Activated effector memory CD4-positive, alpha-beta T cell treated with anti-CD3 and anti-CD28 coated beads, Interleukin-2, amount 50 U/mL, for 16 hours (primary cell): ENCODE results near the gene DCDC2.
"Not testable (repeated sequence)": the region's sequence is repeated elsewhere in the genome, so short reads cannot be mapped to it uniquely, and the experiment has no call there.

Experiments used
- DNase-seq: peaks from one replicate; pipeline ENCODE4 v3.0.0-alpha.2; 2020

Gene DCDC2

DNA sequence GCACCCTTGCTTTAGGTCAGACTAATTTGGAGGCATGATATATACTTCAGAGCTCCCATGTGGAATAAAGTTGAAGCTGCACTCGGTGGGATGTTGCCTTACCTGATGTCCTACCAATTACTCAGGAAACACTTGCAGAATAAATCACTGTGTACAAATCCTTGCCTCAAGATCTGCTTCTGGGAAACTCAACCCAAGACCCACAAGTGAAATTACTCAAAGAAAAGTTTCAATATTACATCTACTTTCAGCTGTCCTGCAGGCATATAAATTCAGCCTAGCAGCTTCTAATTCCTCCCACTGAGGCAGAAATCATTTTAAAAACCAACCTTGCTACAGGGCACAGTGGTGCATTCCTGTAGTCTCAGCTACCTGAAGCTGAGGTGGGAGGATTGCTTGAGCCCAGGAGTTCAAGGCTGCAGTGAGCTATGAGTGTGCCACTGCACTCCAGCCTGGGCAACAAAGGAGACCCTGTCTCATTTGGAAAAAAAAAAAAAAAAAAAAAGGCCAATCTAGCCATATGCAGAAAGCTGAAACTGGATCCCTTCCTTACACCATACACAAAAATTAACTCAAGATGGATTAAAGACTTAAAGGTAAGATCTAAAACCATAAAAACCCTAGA lies 20.7 kb upstream of the DCDC2 start:
- no peak for DNase-seq

- no peak for DNase-seq
Measured at GRCh38 chr6:24376871-24377270, 19.0 kb upstream of the DCDC2 start.

- no peak for DNase-seq
Measured at GRCh38 chr6:24374612-24375011, 16.8 kb upstream of the DCDC2 start.

DNA sequence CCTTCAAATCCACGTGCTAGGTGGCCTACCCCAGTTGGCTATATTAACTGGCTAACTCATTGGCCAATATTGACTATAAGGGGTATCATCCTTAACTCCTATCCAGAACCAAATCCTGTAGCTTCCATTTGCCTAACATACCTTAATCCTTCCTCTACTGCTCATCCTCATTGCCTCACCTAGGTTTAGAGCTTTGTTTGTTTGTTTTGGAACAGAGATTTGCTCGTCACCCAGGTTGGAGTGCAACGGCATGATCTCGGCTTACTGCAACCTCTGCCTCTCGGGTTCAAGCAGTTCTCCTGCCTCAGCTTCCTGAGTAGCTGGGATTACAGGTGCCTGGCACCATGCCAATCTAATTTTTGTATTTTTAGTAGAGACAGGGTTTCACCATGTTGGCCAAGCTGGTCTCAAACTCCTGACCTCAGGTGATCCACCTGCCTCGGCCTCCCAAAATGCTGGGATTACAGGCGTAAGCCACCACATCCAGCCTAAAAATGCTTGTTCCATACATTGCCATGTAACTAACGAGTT lies 7.3 kb upstream of the DCDC2 start:
- DNase-seq: not testable (repeated sequence)

GRCh38 chr6:24362363-24362762 lies 4.5 kb upstream of the DCDC2 start:
- DNase-seq: not testable (repeated sequence)

DNA sequence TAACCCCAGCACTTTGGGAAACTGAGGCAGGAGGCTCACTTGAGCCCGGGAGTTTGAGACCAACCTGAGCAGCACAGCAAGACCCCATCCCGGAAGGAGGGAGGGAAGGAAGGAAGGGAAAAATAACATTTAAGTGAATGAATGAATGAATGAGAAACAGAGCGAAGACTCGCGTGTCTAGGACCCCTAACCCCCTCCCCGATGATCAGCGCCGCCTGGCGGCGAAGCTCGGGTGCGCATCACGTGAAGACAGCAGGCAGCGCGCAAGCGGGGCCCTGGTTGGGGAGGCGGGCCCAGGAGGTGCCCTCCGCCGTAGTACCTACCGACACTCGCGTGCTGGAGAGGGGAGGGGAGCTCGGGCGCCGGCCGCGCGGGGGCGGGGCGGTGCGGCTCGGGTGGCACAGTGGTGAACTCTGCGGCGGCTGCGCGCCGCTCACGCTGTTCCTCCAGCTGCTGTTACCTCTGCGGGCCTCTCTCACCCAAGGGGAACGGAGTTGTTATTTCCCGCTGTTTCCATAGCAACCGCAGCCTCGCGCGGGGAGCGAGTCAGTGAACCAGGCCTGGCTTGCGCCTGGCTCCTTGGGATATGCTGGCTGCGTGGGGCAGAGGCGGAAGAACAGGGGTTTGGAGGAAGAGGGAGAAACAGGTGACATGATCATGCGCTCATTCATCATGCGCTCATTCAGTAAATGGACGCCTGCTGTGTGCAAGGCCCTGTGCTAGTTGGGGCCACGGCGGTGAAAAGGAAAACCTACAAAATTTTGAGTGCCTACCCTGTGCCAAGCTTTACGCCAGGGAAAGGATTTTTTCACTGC lies 2.0 kb upstream of the DCDC2 start:
- peak; percentile 92 for DNase-seq

- DNase-seq: no peak
Measured at GRCh38 chr6:24358219-24358821, 461 bp upstream of the DCDC2 start.

GRCh38 chr6:24356310-24356973 lies 1.4 kb downstream of the DCDC2 start:
- DNase-seq: no peak

DNA sequence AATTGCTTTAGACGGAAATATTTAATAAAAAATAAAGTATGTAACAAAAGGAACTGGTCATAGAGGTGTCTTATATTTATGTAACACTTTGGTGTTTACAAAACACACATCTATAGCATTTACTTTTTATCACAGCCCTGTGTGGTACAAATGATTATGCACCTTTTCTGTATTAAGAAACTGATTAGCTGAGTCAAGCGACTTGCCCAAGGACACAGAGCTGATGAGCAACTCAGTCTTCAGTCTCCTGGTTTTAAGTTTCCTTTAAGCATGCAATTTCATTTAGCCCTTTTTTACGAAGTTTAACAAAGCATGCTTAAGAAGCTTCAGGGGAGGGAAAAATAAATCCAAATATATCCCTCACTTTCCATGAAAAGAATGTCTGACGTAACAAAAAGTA lies 2.5 kb downstream of the DCDC2 start:
- no peak for DNase-seq

DNA sequence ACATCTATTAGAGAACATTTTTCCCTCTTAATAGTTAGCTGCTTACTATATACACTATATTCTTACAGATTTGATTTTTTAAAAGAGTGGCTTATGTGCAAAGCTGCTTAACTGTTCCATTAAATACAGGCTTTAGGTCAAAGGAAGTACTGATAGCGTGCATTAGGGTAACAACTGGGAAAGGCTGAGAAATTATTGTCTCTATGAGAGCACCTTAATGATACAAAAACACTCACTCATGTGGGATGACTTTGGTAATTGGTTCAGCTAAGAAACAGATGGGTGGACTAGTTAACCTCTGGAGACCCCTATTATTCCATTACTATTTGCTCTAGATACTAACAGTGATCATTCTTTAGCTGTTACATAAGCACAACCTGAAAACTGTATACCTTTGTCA lies 4.0 kb downstream of the DCDC2 start:
- no peak for DNase-seq

DNA sequence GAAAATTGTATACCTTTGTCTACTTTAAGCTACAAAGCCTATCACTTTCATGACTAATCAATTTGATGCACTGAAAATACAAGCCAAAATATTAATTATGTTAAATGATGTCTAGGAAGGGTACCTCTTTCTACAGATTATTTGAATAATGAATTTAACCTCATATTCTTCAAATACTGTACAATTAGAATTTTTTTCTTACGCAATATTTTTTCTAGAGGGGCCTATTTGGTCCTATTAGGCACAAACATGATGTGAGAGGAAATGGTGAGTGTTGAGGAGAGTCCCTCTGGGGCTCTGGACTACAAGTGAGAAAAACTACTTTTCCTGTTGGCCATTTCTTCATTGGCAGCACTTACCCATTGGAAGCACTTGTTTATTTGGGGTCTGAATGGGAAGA lies 5.4 kb downstream of the DCDC2 start:
- no peak for DNase-seq

GRCh38 chr6:24344976-24345375 lies 12.9 kb downstream of the DCDC2 start:
- DNase-seq: no peak

DNA sequence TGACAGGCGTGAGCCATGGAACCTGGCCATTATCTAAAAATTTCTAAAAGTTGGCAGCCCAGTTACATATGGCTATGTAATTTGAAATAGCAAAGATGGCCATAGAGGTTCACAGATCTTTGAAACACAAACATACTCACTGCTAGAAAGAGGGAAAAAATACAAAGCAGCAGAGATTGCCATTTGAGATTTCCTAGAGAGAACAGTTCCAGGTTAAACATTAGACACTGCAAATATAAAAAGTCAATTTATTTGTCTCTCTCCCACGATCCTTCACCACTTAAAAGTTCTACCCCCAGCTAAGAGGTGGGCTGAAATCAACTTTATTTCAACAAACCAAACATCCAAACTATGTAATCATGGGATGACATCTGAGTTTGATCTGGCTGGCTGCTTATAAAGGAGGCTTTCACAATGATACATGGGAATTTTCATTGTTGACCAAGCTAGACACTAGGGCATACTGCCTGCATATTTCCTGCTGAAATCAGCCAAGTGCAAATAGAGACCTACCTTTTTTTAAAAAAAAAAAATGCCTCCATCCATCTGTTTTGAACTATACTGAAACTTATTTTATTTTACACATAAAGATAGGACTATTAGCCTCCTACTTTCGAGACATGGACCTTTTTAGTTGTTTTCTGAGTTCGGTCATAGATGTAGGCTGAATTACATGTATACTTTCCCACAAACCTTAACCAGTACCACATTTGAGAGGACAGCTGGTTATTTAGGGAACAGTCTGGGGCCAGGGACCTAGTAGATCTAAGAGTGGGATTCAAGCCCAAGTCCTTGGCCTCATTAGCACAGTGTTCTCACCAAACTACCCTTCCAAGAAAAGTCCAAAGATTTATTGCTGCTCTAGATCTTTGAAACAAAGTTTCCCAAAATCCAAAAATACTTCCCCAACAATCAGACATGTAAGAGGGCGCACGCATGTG lies 16.6 kb downstream of the DCDC2 start:
- no peak for DNase-seq

DNA sequence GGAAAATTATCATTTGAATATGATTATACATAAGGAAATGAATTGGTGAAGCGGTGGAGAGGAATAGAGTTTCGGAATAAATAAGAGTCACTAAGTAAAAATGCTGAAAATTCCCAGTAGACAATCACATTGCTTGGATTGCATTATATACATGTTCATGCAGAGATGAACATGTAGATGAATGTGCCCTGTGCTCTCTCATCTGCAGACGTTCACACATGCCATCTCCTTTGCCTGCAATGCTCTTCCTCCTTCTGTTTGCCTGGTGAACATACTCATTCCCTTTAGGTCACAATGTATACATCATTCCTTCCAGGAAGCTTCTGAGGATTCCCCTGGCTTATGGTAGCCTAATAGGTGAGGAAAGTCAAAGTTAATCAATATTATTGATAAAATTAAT lies 17.9 kb downstream of the DCDC2 start:
- DNase-seq: no peak

DNA sequence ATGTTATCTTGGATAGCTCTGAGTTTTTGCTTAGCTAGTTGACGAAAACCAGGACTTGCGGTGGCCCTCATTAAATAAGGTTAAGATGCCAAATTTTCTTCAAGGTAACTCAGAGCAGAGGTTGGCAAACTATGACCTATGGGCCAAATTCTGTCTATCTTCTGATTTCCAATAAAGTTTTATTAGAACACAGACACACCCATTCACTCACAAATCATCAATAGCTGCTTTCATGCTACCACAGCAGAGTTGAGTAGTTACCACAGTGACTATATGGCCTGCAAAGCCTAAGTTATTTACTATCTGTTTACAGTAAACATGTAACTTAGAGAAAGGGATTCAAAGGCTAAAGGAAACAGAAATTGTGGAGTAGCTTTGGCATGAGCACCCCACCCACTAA lies 23.6 kb downstream of the DCDC2 start:
- DNase-seq: no peak

GRCh38 chr6:24332317-24332716 lies 25.5 kb downstream of the DCDC2 start:
- no peak for DNase-seq

DNA sequence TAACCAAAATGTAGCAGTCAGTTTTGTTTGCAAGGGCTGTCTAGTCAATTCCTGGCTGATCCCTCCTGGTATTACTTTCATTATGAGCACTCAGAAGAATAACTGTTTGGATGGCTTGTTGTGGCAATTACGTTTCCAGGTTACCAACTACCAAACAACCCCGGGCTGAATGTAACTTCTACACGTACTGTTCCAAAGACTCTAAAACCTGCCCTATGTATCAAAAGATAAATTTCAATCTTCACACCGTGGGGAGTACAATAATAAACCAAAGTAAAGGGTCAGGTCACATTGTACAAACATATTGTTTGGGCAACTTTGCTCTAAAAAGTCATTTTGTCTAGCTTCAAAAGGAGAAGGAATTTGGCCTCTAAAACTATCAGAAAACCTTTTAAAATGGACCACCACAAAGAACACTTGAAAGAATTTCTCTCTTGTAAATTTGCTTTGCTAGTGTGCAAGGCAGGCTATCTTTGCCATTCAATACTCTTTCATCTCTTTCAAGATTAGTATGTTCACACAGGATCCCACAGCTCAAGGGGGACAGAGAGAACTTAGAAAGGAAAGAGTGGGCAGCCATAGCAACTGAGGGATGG lies 27.6 kb downstream of the DCDC2 start:
- no peak for DNase-seq

GRCh38 chr6:24329451-24329850 lies 28.4 kb downstream of the DCDC2 start:
- DNase-seq: no peak

GRCh38 chr6:24329022-24329421 lies 28.8 kb downstream of the DCDC2 start:
- DNase-seq: no peak

DNA sequence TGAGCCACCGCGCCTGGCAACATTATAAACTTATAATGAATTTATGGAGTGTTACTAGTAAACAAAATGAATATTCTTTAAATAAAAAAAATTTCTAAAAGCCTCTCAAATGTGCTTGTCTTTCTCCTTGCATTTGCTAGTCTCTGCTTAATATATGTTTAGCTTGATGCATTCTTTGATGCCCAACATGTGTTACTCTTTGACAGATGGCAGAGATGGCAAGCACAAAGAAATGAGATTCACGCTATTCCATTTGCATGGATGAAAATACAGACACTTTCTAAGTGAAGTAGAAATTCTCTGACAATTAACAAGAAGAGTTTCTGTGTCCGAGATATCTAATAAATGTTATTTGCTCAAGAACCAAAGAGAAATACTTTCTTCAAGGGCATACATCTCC lies 30.1 kb downstream of the DCDC2 start:
- DNase-seq: no peak

DNA sequence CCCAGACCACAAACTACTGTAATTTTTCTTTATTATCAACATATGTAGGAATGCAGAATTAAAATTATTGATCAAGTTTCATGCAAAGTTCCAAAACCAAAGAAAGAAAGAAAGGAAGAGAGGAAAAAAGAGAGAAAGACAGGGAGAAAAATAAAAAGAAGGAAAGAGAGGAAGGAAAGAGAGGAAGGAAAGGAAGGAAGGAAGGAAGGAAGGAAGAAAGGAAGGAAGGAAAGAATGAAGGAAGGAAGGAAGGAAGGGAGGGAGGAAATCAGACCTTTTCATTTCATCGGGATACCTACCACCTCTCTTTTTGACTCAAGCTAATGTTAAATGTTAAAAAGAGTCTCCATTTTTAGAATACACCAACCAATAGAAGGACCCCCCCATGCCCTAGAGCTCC lies 31.9 kb downstream of the DCDC2 start:
- no peak for DNase-seq

GRCh38 chr6:24324617-24325016 lies 33.2 kb downstream of the DCDC2 start:
- no peak for DNase-seq
